ENCODE measurements around the gene KDM4B. TPM values are rescaled to one million over a fixed set of nuclear protein-coding genes. Genes with fewer than 3 reads are reported as not detected.

Gene KDM4B
- total RNA-seq, 1 experiment from 2014 or later: 35.9 TPM

GRCh38 chr19:5102520-5102919 lies 133.6 kb downstream of the KDM4B start:
- CTCF ChIA-PET: no interaction called here

More at GRCh38 chr19:5102520-5102919, 133.6 kb downstream of the KDM4B start:
- H3K27me3 ChIP-seq (ENCODE audit: insufficient read depth, low read length): no peaks in the 10 kb centered on the region
- TF ChIP-seq EZH2 (IDR thresholded peaks at IDR 0.05) (no peak), MAX (IDR thresholded peaks at IDR 0.05) (no peak), YY1 (IDR thresholded peaks at IDR 0.05; ENCODE audit: extremely low read depth, insufficient replicate concordance, low read depth, low read length) (no peak), CEBPB (IDR thresholded peaks at IDR 0.05; ENCODE audit: low read depth) (no peak), REST (IDR thresholded peaks at IDR 0.05; ENCODE audit: low read depth) (no peak), CBX3 (IDR thresholded peaks at IDR 0.05; ENCODE audit: low read depth) (no peak), POLR2AphosphoS5 (IDR thresholded peaks at IDR 0.05; ENCODE audit: low read depth, low read length) (no peak)
- intact Hi-C loops (cut with micrococcal nuclease): no loop called here
- H3K4me3 ChIP-seq (replicated peaks in 1 of 2; ENCODE audit: low read depth in 1 of 2, low read length in 2 of 2): no peak overlapping the region
- no peak overlapping the region for H3K9ac ChIP-seq (ENCODE audit: low read length)
- no peak for DNase-seq (ENCODE audit: low read depth, low spot score)
- no peaks in the 10 kb centered on the region for H3K9me2 ChIP-seq (ENCODE audit: insufficient read depth)
- H3K27ac ChIP-seq (ENCODE audit: low read depth, low read length): no peak overlapping the region
- no peaks in the 10 kb centered on the region for H4K20me1 ChIP-seq (ENCODE audit: insufficient read depth)
- no peaks in the 10 kb centered on the region for H3K4me1 ChIP-seq (ENCODE audit: control insufficient read depth in 1 of 2, insufficient read depth in 2 of 2, low read length in 2 of 2)
- H3K4me2 ChIP-seq (ENCODE audit: low read length): no peak overlapping the region
- H3K79me2 ChIP-seq (ENCODE audit: insufficient read depth, low read length): no peaks in the 10 kb centered on the region
- no peak overlapping the region for H2AFZ ChIP-seq (ENCODE audit: low read depth, low read length, poor library complexity, severe bottlenecking)
- BruUV-seq (replicated peaks): no TSS peak
- no peak for ATAC-seq
- peaks cover 20 to 23% of the 10 kb centered on the region in 2 experiments; a peak in 2 of 4 replicates for H3K9me3 ChIP-seq (ENCODE audit: control insufficient read depth in 1 of 2, insufficient read depth in 1 of 2, low read depth in 1 of 2, low read length in 2 of 2)
- ChIA-PET POLR2A (no interaction called here), RAD21 (ENCODE audit: low non-redundant PET in 1 of 2, low total read pairs in 2 of 2, uncharacterized antibody in 2 of 2, unreplicated experiment in 2 of 2) (no interaction called here)
- H3K36me3 ChIP-seq (ENCODE audit: control insufficient read depth in 1 of 2, insufficient read depth in 2 of 2, low read length in 2 of 2): peaks cover 0 to 5% of the 10 kb centered on the region in 2 experiments; a peak in 1 of 4 replicates

Measured in HCT116 (cell line).